Neural cell (in vitro differentiated cells): ENCODE results near the gene RPL26. TPM values are rescaled to one million over a fixed set of nuclear protein-coding genes. Genes with fewer than 3 reads are reported as not detected.

Experiments used
- H2AFZ ChIP-seq: fragments of 200-600, 300-800 bp; sonication (generic), shearing (Covaris generic); 2 replicates; pipeline ENCODE4 v1.6.0; 2014; ENCODE audit warnings: low read depth, mild to moderate bottlenecking, antibody characterized with exemption, low read length, moderate library complexity
- H3F3A ChIP-seq: fragments of 200-600 bp; shearing (Covaris generic); 2 replicates; pipeline ENCODE4 v1.6.1; 2016; ENCODE audit warnings: mild to moderate bottlenecking, moderate library complexity, mixed read lengths, antibody characterized with exemption, low read length; ENCODE audit not compliant: insufficient read depth, poor library complexity, severe bottlenecking
- H3K27ac ChIP-seq: fragments of 200-600, 300-800 bp; sonication (generic), shearing (Covaris generic); 2 replicates; pipeline ENCODE4 v1.5.1; 2014; ENCODE audit warnings: mild to moderate bottlenecking, low read length, moderate library complexity
- H3K27me3 ChIP-seq: fragments of 300-800, 200-600 bp; sonication (generic), shearing (Covaris generic); 2 replicates; pipeline ENCODE4 v1.6.0; 2014; ENCODE audit warnings: mild to moderate bottlenecking, low read depth, low read length, moderate library complexity; ENCODE audit not compliant: insufficient read depth
- H3K36me3 ChIP-seq: fragments of 300-800, 200-600 bp; sonication (generic), shearing (Covaris generic); 2 replicates; pipeline ENCODE4 v1.5.1; 2014; ENCODE audit warnings: mild to moderate bottlenecking, antibody characterized with exemption, low read length, moderate library complexity; ENCODE audit not compliant: insufficient read depth
- H3K4me2 ChIP-seq: fragments of 300-800, 200-600 bp; sonication (generic), shearing (Covaris generic); 2 replicates; pipeline ENCODE4 v1.6.0; 2014; ENCODE audit warnings: mild to moderate bottlenecking, low read length
- H3K4me3 ChIP-seq: fragments of 300-800, 200-600 bp; sonication (generic), shearing (Covaris generic); 2 replicates; pipeline ENCODE4 v1.5.1; 2014; ENCODE audit warnings: mild to moderate bottlenecking, low read length, moderate library complexity
- H3K79me2 ChIP-seq: fragments of 200-600 bp; shearing (Covaris generic); replicated peaks from 2 replicates; pipeline ENCODE4 v1.6.0; 2014; ENCODE audit warnings: mild to moderate bottlenecking, low read length, moderate library complexity; ENCODE audit not compliant: insufficient read depth
- H3K9ac ChIP-seq: fragments of 300-800, 200-600 bp; sonication (generic), shearing (Covaris generic); 2 replicates; pipeline ENCODE4 v1.6.1; 2016; ENCODE audit warnings: mild to moderate bottlenecking, low read length, mixed read lengths
- H3K9me2 ChIP-seq: fragments of 200-600 bp; shearing (Covaris generic); 2 replicates; pipeline ENCODE4 v1.6.1; 2016; ENCODE audit warnings: mild to moderate bottlenecking, low read length, mixed read lengths; ENCODE audit not compliant: insufficient read depth
- H3K9me3 ChIP-seq: fragments of 200-600, 300-800 bp; sonication (generic), shearing (Covaris generic); 2 replicates; pipeline ENCODE4 v1.6.1; 2016; ENCODE audit warnings: mild to moderate bottlenecking, mixed run types, low read length, moderate library complexity, mixed read lengths
- H4K20me1 ChIP-seq: fragments of 200-600 bp; shearing (Covaris generic); 2 replicates; pipeline ENCODE4 v1.6.1; 2016; ENCODE audit warnings: mild to moderate bottlenecking, mixed run types; ENCODE audit not compliant: insufficient read depth
- CTCF ChIP-seq: fragments of 450-650 bp; IDR thresholded peaks from 2 replicates; pipeline ENCODE4 v1.5.1; 2014; ENCODE audit warnings: antibody characterized with exemption, mild to moderate bottlenecking, moderate library complexity; ENCODE audit not compliant: poor library complexity, severe bottlenecking
- EP300 ChIP-seq: fragments of 450-650 bp; conservative IDR thresholded peaks from 2 replicates; pipeline ENCODE4 v1.6.1; 2014; ENCODE audit warnings: antibody characterized with exemption, mild to moderate bottlenecking, moderate library complexity; ENCODE audit not compliant: poor library complexity, severe bottlenecking
- EZH2 ChIP-seq: fragments of 200-600, 300-800 bp; shearing (Covaris generic), sonication (generic); IDR thresholded peaks from 2 replicates; pipeline ENCODE4 v1.6.1; 2014; ENCODE audit warnings: antibody characterized with exemption, low read length, borderline replicate concordance, mild to moderate bottlenecking; ENCODE audit not compliant: insufficient read depth, poor library complexity, severe bottlenecking
- MXI1 ChIP-seq: fragments of 450-650 bp; conservative IDR thresholded peaks from 2 replicates; pipeline ENCODE4 v1.6.1; 2014; ENCODE audit warnings: antibody characterized with exemption, mild to moderate bottlenecking; ENCODE audit not compliant: poor library complexity, severe bottlenecking
- POLR2AphosphoS5 ChIP-seq: IDR thresholded peaks from 2 replicates; pipeline ENCODE4 v1.6.1; 2012
- RAD21 ChIP-seq: fragments of 450-650 bp; conservative IDR thresholded peaks from 2 replicates; pipeline ENCODE4 v1.6.1; 2014; ENCODE audit warnings: antibody characterized with exemption, mild to moderate bottlenecking, moderate library complexity
- SMC3 ChIP-seq: fragments of 450-650 bp; conservative IDR thresholded peaks from 2 replicates; pipeline ENCODE4 v1.6.1; 2014; ENCODE audit warnings: antibody characterized with exemption, mild to moderate bottlenecking, moderate library complexity; ENCODE audit not compliant: poor library complexity
- TAF1 ChIP-seq: IDR thresholded peaks from 2 replicates; pipeline ENCODE4 v1.6.1; 2012; ENCODE audit warnings: low read depth
- polyA plus RNA-seq: library from polyadenylated mRNA; depleted of rRNA; stranded (reverse); fragments of >200 nt; gene quantifications from 2 replicates; pipeline ENCODE4 v1.2.3, GENCODE V29; 2014
- TF ChIP-seq, protein P1 (sequence below): IDR thresholded peaks from 2 replicates; pipeline ENCODE4 v1.6.1; 2012; ENCODE audit warnings: borderline replicate concordance

RPL26 gene
- polyA plus RNA-seq, 1 donor from 2014 or later = 4,061 TPM

GRCh38 chr17:8371786-8372185 lies 11.2 kb downstream of the RPL26 start:
- TF ChIP-seq TAF1 (no peak), EZH2 (no peak), EP300 (no peak), POLR2AphosphoS5 (no peak), MXI1 (no peak), RAD21 (no peak), CTCF (no peak), SMC3 (no peak)
- TF ChIP-seq, protein P1, sequence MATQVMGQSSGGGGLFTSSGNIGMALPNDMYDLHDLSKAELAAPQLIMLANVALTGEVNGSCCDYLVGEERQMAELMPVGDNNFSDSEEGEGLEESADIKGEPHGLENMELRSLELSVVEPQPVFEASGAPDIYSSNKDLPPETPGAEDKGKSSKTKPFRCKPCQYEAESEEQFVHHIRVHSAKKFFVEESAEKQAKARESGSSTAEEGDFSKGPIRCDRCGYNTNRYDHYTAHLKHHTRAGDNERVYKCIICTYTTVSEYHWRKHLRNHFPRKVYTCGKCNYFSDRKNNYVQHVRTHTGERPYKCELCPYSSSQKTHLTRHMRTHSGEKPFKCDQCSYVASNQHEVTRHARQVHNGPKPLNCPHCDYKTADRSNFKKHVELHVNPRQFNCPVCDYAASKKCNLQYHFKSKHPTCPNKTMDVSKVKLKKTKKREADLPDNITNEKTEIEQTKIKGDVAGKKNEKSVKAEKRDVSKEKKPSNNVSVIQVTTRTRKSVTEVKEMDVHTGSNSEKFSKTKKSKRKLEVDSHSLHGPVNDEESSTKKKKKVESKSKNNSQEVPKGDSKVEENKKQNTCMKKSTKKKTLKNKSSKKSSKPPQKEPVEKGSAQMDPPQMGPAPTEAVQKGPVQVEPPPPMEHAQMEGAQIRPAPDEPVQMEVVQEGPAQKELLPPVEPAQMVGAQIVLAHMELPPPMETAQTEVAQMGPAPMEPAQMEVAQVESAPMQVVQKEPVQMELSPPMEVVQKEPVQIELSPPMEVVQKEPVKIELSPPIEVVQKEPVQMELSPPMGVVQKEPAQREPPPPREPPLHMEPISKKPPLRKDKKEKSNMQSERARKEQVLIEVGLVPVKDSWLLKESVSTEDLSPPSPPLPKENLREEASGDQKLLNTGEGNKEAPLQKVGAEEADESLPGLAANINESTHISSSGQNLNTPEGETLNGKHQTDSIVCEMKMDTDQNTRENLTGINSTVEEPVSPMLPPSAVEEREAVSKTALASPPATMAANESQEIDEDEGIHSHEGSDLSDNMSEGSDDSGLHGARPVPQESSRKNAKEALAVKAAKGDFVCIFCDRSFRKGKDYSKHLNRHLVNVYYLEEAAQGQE = no peak
- H2AFZ ChIP-seq = no peak overlapping the region
- H3K79me2 ChIP-seq = peaks cover 11% of the 10 kb centered on the region
- H3K4me3 ChIP-seq = no peak overlapping the region
- H3K27me3 ChIP-seq = no peaks in the 10 kb centered on the region
- no peak overlapping the region for H3K4me2 ChIP-seq
- no peak overlapping the region for H3K27ac ChIP-seq
- no peaks in the 10 kb centered on the region for H3K9me3 ChIP-seq
- no peaks in the 10 kb centered on the region for H4K20me1 ChIP-seq
- H3K9me2 ChIP-seq = no peaks in the 10 kb centered on the region
- no peaks in the 10 kb centered on the region for H3F3A ChIP-seq
- H3K36me3 ChIP-seq = peaks cover 5% of the 10 kb centered on the region
- no peak overlapping the region for H3K9ac ChIP-seq

DNA sequence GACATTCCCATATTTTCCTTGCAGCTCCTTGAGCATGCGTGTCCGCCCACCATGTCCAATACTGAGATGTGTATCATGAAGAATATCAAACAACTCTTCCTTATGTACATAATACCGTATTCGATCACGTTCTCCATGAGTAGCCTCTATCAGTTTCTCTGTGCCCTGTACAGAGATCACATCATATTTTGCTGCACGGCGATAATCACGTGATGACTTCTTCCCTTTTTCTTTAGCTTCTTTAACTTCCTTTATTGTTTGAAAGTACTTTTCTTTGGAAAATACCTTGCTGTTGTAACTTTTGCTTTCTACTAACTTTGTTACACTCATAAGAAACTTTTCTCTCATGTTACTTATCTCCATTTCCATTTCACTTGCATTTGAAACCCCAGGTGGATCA lies 13.0 kb downstream of the RPL26 start:
- TF ChIP-seq POLR2AphosphoS5 = no peak
- no peak for TF ChIP-seq MXI1
- TF ChIP-seq, protein P1 = no peak
- TF ChIP-seq EP300 = no peak
- Histone ChIP-seq H3K27me3 (no peaks in the 10 kb centered on the region), H4K20me1 (no peaks in the 10 kb centered on the region), H3F3A (no peaks in the 10 kb centered on the region), H3K4me2 (no peak overlapping the region), H3K4me3 (no peak overlapping the region), H2AFZ (no peak overlapping the region), H3K27ac (no peak overlapping the region), H3K9me2 (no peaks in the 10 kb centered on the region), H3K9me3 (no peaks in the 10 kb centered on the region), H3K79me2 (no peaks in the 10 kb centered on the region), H3K36me3 (peaks cover 5% of the 10 kb centered on the region), H3K9ac (no peak overlapping the region)
